DMS53 treated with DMSO at 0.1 percent for 48 hours (cell line): ENCODE measurements around the gene ANO9.

Experiments
- DNase-seq: peaks from one replicate; lab custom pipeline; 2025; ENCODE audit not compliant: unreplicated experiment; lab: John Stamatoyannopoulos, UW

ANO9 gene

DNA sequence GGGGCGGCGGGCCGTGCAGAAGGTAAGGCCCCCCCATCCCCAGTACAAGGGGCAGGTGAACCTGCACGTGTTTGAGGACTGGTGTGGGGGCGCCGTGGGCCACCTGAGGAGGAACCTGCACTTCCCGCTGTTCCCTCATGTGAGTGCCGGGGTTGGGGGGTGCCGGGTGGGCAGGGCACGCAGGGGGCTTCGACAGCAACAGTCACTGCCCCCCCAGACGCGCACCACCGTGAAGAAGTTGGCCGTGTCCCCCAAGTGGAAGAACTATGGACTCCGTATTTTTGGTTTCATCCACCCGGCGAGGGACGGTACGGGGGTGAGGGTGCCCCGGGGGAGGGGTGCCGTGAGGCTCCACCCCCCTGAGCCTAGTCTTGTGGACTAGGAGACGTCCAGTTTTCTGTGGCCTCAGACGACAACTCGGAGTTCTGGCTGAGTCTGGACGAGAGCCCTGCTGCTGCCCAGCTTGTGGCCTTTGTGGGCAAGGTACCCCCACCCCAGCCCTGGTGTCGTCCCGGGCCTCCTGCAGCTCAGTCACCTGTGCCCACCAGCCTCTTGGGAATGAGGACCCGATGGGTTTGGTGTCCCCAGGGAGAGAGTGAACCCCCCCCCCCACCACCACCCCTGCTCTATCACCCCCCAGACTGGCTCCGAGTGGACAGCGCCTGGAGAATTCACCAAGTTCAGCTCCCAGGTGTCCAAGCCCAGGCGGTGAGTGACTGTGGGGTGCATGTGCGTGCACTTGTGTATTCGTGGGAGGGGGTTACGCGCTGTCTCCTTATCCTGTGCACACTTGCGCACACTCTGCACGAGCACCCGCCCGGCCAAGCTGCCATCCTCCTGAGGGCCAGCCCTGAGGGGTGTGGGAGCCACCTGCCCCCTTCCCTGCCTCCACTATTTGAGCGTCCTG is 68.7 kb downstream of the ANO9 start:
- DNase-seq = no peak

DNA sequence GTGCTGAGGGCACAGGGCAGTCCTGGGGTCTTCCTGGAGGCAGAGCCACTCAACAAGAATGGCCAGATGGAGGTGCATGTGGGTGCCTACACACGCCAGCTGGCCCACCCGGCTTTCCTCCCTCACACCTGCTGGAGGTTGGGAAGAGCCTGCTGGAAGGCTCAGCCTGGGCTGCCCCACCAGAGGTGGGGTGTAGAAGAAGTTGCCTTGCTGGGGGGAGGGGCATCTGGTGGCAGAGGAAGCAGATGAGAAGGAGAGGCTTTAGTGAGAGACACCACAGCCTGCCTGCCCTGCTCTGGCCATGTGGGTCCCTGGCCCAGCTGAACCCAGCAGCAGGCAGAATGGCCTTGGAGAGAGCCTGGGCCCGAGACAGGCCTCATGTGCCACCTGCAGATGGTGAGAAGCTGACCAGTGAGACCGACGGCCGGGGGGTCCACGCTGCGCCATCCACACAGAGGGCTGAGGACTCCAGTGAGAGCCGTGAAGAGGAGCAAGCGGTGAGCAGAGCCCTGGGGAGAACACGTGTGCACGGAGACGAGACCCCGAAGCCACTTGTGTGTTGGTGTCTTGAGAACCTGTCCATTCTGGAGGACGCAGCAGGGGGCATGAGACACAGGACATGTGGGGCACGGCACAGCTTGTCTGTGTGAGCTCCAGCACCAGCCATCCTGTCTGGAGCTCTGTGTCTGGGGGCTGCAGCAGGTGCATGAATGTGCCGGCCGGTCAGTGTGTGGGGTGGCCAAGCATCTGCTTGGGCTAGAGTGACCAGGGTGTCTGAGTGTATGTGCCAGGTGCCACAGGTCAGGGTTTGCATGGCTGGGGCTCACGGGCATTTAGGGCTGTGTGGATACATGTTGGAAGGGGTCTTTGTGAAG is 69.9 kb downstream of the ANO9 start:
- DNase-seq = no peak

DNA sequence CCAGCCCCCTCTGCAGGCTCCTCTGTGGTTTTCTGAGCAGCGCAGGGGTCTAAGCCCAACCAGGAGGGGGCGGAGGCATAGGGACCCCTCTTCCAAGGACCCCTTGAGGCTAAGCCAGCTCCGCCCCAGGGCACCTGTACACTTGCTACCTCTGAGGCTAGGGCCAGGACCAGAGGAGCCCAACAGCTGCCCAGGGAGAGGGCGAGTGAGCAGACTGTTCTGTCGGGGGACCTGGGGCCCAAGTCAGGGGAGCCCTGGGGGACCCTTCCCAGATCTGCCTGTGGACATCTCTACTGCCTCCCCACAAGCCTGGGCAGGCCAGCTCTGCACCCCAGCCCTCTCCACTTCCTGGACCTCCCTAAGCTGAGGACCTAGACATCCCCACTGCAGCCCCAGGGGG is 70.8 kb downstream of the ANO9 start:
- no peak for DNase-seq

DNA sequence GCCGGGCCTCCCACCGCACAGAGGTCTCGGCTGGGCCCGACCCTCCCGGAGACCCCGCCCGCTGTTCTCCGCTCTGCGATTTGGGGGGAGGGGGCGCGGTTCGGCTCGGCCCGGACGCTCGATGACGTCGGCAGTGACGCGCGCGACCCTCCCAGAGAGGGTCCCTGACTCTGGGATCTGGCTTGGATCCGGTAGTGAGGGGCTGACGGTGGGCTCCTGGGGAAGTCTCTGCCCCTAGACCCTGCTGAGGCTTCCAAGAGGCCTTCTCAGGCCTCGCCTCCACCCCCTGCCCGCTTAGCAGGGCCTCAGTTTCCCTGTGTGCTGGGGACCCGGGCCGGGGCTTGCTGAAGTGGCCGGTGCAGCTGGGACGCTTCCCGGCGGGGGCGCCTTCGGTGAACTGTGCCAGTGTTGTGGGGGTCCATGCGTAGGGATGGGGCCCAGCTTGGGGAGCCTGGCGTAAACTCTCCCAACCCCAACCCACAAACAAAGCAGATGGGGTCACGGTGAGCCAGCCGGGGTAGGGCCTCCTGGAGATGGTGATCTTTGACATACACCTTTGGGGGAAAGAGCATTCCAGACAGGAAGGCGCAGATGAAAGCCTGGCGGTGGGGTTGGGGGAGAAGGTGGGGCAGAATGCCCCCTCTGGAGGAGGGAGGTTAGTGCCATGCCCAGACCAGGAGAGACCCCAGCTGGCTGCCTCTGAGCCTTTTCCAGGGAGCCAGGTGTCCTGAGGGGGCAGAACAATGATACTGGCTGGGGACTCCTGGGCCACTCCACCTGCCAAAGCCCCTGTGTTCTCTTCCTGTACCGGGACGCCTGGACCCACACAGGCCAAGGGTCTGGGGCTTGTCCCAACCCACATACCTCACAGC is 71.5 kb downstream of the ANO9 start:
- no peak for DNase-seq

DNA sequence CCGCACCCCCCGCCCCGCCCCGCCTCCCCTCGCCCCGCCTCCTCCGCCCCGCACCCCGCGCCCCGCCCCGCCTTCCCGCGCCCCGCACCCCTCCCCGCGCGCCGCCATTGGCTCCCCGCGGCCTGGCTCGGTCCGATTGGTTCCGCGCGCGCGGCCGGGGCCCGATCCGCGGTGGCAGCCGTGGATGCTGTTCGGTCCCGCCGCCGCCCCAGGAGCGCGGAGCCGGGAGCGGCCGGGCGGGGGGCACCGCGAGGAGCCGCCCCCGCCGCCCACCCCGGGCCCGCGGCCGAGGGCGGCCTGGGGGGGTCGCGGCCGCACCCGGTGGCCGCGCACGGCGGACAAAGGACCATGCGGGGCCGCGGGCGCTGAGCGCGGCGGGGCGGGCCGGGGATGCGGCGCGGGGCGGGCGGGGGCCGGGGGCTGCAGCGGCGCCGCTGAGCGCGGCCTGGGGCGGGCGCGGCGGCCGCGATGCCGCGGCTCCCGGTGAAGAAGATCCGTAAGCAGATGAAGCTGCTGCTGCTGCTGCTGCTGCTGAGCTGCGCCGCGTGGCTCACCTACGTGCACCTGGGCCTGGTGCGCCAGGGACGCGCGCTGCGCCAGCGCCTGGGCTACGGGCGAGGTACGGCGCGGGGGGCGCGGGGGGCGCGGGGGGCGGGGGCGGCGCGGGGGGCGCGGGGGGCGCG is 72.3 kb downstream of the ANO9 start, which contains the start of gene B4GALNT4:
Gene B4GALNT4 (plus strand): TSS at position 164 of the 683 bp plus-strand sequence. CDS start 305 bp downstream, at position 469.
- no peak for DNase-seq

DNA sequence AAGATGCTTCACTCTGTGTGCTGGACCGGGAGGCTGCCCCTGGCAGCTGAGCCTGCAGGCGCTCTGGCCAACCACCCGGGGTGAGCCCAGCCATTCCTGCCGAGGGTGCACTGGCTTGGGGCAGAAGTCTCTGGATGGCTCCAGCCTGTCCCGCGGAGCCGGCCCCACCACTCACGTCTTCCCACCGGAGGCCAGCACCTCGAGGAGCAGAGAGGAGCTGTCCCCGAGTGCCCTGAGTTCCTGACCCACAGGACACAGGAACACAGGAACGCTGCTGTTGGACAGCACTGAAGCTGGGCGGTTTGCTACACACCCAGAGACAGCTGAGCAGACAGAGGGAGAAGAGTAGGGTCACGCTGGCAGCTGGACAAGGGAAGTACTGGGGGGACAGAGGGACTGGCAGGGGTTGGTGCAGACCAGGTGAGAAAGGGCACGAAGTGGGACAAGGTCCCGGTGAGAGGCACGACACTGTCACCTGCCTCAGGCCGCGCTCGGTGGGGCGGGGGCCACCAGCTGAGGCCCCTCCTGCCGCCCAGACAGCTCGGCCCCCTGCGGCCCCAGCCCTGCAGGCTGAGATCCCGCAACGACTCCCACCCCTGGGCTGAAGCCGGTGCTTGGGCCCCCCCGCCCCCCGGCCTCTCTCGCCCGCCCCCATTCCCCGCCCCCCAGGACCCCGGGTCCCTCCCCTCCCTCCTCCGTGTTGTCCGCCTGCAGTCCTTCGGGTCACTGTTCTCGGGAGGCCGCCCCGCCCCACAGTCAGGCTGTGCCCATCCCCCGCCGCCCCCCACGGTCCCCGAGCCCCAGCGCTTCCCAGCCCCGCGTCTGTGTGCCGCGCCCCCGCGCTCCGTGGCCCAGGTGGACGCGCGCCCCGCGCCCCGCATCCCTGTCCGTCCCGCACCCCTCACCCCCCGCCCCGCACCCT is 73.1 kb downstream of the ANO9 start:
- peak; percentile 48 for DNase-seq

DNA sequence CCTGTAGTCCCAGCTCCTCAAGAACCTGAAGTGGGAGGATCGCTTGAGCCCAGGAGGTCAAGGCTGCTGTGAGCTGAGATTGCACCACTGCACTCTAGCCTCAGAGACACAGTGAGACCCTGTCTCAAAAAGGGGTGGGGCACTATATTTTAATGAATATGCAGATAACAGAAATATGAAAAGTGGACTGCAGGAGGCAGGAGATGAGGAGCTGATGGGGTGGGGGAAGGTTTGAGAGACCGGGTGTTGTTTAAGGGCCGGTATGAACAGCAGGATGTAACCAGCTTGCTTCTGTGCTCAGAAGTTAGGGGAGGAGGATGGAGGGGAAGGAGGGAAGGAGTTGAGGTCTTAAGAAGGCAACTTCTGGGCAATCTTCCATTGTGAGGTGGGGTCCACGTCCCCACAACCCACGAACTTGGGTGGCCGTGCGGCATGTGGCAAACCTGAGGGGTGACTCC is 73.8 kb downstream of the ANO9 start:
- DNase-seq = no peak
